ENCODE data around the gene MTF2. TPM values are rescaled to one million over a fixed set of nuclear protein-coding genes. Genes with fewer than 3 reads are reported as not detected.

MTF2 gene
- total and polyA plus RNA-seq, 9 donors = 9.7 to 27.4 (median 21.3) TPM

GRCh38 chr1:93108335-93108734, 29.3 kb downstream of the MTF2 start:
- no peak for DNase-seq
- H3K4me1 ChIP-seq (ENCODE audit: insufficient read depth) = no peaks in the 10 kb centered on the region
- no peak for TF ChIP-seq EP300 (IDR thresholded peaks at IDR 0.05)
- no peak for TF ChIP-seq CTCF (IDR thresholded peaks at IDR 0.05)
- TF ChIP-seq POLR2A (IDR thresholded peaks at IDR 0.05) = no peak
- no peaks in the 10 kb centered on the region for H3K9me3 ChIP-seq
- no peak overlapping the region for H3K27ac ChIP-seq
- H3K27me3 ChIP-seq = no peaks in the 10 kb centered on the region
- intact Hi-C loops (cut with DNase I) = no loop called here
- no peaks in the 10 kb centered on the region for H3K36me3 ChIP-seq
- 97 to 98% (median 97%) methylated on average over 2 of the region's 2 CpGs for WGBS, 3 donors
- no peak overlapping the region for H3K4me3 ChIP-seq

- intact Hi-C loops (cut with DNase I) = no loop called here
- Histone ChIP-seq H3K4me1 (ENCODE audit: insufficient read depth) (no peaks in the 10 kb centered on the region), H3K9me3 (no peaks in the 10 kb centered on the region), H3K4me3 (no peak overlapping the region), H3K27ac (no peak overlapping the region), H3K27me3 (no peaks in the 10 kb centered on the region), H3K36me3 (no peaks in the 10 kb centered on the region)
- DNase-seq = no peak
- TF ChIP-seq POLR2A (IDR thresholded peaks at IDR 0.05) = no peak
- TF ChIP-seq EP300 (IDR thresholded peaks at IDR 0.05) = no peak
- TF ChIP-seq CTCF (IDR thresholded peaks at IDR 0.05) = no peak
- WGBS, 3 donors = 96 to 98% (median 97%) methylated on average over 2 of the region's 2 CpGs
Observed at GRCh38 chr1:93109578-93109977, 30.5 kb downstream of the MTF2 start.

GRCh38 chr1:93111065-93111464, 32.0 kb downstream of the MTF2 start:
- Histone ChIP-seq H3K4me1 (ENCODE audit: insufficient read depth) (no peaks in the 10 kb centered on the region), H3K27ac (no peak overlapping the region), H3K4me3 (no peak overlapping the region), H3K9me3 (no peaks in the 10 kb centered on the region), H3K36me3 (no peaks in the 10 kb centered on the region), H3K27me3 (no peaks in the 10 kb centered on the region)
- no peak for DNase-seq
- intact Hi-C loops (cut with DNase I) = no loop called here
- TF ChIP-seq EP300 (IDR thresholded peaks at IDR 0.05) (no peak), CTCF (IDR thresholded peaks at IDR 0.05) (no peak), POLR2A (IDR thresholded peaks at IDR 0.05) (no peak)
- 25 to 34% (median 32%) methylated on average over 1 of the region's 1 CpG for WGBS, 3 donors

GRCh38 chr1:93111561-93111960, 32.5 kb downstream of the MTF2 start:
- intact Hi-C loops (cut with DNase I) = no loop called here
- Histone ChIP-seq H3K9me3 (no peaks in the 10 kb centered on the region), H3K27ac (no peak overlapping the region), H3K4me1 (ENCODE audit: insufficient read depth) (no peaks in the 10 kb centered on the region), H3K36me3 (no peaks in the 10 kb centered on the region), H3K4me3 (no peak overlapping the region), H3K27me3 (no peaks in the 10 kb centered on the region)
- TF ChIP-seq CTCF (IDR thresholded peaks at IDR 0.05) (no peak), EP300 (IDR thresholded peaks at IDR 0.05) (no peak), POLR2A (IDR thresholded peaks at IDR 0.05) (no peak)
- no peak for DNase-seq

GRCh38 chr1:93113127-93113526, 34.0 kb downstream of the MTF2 start:
- Histone ChIP-seq H3K4me3 (no peak overlapping the region), H3K4me1 (ENCODE audit: insufficient read depth) (no peaks in the 10 kb centered on the region), H3K9me3 (no peaks in the 10 kb centered on the region), H3K27me3 (no peaks in the 10 kb centered on the region), H3K36me3 (no peaks in the 10 kb centered on the region), H3K27ac (no peak overlapping the region)
- TF ChIP-seq POLR2A (IDR thresholded peaks at IDR 0.05) (no peak), CTCF (IDR thresholded peaks at IDR 0.05) (no peak), EP300 (IDR thresholded peaks at IDR 0.05) (no peak)
- intact Hi-C loops (cut with DNase I) = no loop called here
- no peak for DNase-seq
- 95 to 99% (median 97%) methylated on average over 3 of the region's 3 CpGs for WGBS, 3 donors

All from ovary (tissue), 9 donors.